ENCODE results near the gene MYNN.

- TF ChIP-seq, protein P1, sequence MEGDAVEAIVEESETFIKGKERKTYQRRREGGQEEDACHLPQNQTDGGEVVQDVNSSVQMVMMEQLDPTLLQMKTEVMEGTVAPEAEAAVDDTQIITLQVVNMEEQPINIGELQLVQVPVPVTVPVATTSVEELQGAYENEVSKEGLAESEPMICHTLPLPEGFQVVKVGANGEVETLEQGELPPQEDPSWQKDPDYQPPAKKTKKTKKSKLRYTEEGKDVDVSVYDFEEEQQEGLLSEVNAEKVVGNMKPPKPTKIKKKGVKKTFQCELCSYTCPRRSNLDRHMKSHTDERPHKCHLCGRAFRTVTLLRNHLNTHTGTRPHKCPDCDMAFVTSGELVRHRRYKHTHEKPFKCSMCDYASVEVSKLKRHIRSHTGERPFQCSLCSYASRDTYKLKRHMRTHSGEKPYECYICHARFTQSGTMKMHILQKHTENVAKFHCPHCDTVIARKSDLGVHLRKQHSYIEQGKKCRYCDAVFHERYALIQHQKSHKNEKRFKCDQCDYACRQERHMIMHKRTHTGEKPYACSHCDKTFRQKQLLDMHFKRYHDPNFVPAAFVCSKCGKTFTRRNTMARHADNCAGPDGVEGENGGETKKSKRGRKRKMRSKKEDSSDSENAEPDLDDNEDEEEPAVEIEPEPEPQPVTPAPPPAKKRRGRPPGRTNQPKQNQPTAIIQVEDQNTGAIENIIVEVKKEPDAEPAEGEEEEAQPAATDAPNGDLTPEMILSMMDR (conservative IDR thresholded peaks at IDR 0.05 in 1 of 2, IDR thresholded peaks at IDR 0.05 in 1 of 2; ENCODE audit: extremely low read depth in 1 of 2, insufficient read depth in 1 of 2, low read depth in 1 of 2, low read length in 2 of 2): no peak
- TF ChIP-seq EZH2 (IDR thresholded peaks at IDR 0.05; ENCODE audit: borderline replicate concordance, low read length): no peak
Measured at GRCh38 chr3:169774186-169774585, 990 bp downstream of the MYNN start.
